Thyroid gland (tissue), 4 donors: ENCODE results near the gene ORMDL3.

Experiments
- CTCF ChIP-seq, 6 experiments: fragments of 200-600 bp in 3 of 6; fragments of 450-650 bp in 3 of 6; sonication (generic) in 3 of 6; IDR thresholded peaks; one replicate each; pipeline ENCODE4 v1.5.1; 2016 to 2019; ENCODE audit warnings: antibody characterized with exemption in 6 of 6, mild to moderate bottlenecking in 2 of 6, inconsistent platforms in 1 of 6, moderate library complexity in 1 of 6
- POLR2A ChIP-seq, 2 donors: fragments of 450-650 bp; IDR thresholded peaks; one replicate each; pipeline ENCODE4 v1.6.1; 2017; ENCODE audit warnings: antibody characterized with exemption in 2 of 2, mild to moderate bottlenecking in 2 of 2, moderate library complexity in 1 of 2

- TF ChIP-seq CTCF (IDR thresholded peaks at IDR 0.05) (no peak), POLR2A (IDR thresholded peaks at IDR 0.05) (no peak)
These were observed 42.8 kb upstream of the ORMDL3 start for GRCh38 chr17:39970157-39970692.
